Mesenchymal stem cell (in vitro differentiated cells and primary cell): ENCODE results near the gene PARD3B.

ENCODE experiments used
- DNase-seq: peaks from one replicate; pipeline ENCODE4 v3.0.0-alpha.2; 2013
- H2AFZ ChIP-seq: one replicate; pipeline ENCODE4 v1.6.1; 2013; ENCODE audit warnings: low read depth, mild to moderate bottlenecking, control low read depth, inconsistent platforms, low read length, moderate library complexity
- H2AK5ac ChIP-seq: 2 replicates; pipeline ENCODE4 v1.6.1; 2013; ENCODE audit warnings: low read length, moderate library complexity, mild to moderate bottlenecking, inconsistent platforms; ENCODE audit not compliant: severe bottlenecking
- H2BK120ac ChIP-seq: one replicate; pipeline ENCODE4 v1.6.1; 2013; ENCODE audit warnings: low read depth, mild to moderate bottlenecking, inconsistent platforms, low read length, moderate library complexity
- H2BK12ac ChIP-seq, 2 experiments: one replicate each; pipeline ENCODE4 v1.6.1; 2013; ENCODE audit warnings: inconsistent platforms in 2 of 2, low read length in 2 of 2, mild to moderate bottlenecking in 2 of 2, moderate library complexity in 2 of 2, control low read depth in 1 of 2
- H2BK15ac ChIP-seq: one replicate; pipeline ENCODE4 v1.6.1; 2013; ENCODE audit warnings: mild to moderate bottlenecking, low read depth, inconsistent platforms; ENCODE audit not compliant: poor library complexity, severe bottlenecking
- H2BK5ac ChIP-seq: 2 replicates; pipeline ENCODE4 v1.6.1; 2013; ENCODE audit warnings: low read depth, mild to moderate bottlenecking, low read length, control low read depth, inconsistent platforms; ENCODE audit not compliant: poor library complexity, severe bottlenecking
- H3K14ac ChIP-seq, 2 experiments: one replicate each; pipeline ENCODE4 v1.6.1; 2013; ENCODE audit warnings: inconsistent platforms in 2 of 2, low read length in 2 of 2, control low read depth in 1 of 2, mild to moderate bottlenecking in 1 of 2, moderate library complexity in 1 of 2
- H3K18ac ChIP-seq, 2 experiments: one replicate each; pipeline ENCODE4 v1.6.1; 2013; ENCODE audit warnings: inconsistent platforms in 2 of 2, low read length in 2 of 2, control low read depth in 1 of 2, low read depth in 1 of 2, mild to moderate bottlenecking in 1 of 2
- H3K23ac ChIP-seq, 2 experiments: one replicate each; pipeline ENCODE4 v1.6.1; 2013; ENCODE audit warnings: inconsistent platforms in 2 of 2, low read length in 2 of 2, mild to moderate bottlenecking in 2 of 2, moderate library complexity in 2 of 2, control low read depth in 1 of 2
- H3K27ac ChIP-seq: 2 replicates; pipeline ENCODE4 v1.5.1; 2013; ENCODE audit warnings: mild to moderate bottlenecking, moderate library complexity, low read length, control low read depth, inconsistent platforms; ENCODE audit not compliant: poor library complexity, severe bottlenecking
- H3K27me3 ChIP-seq, 2 experiments: 2 replicates each; pipeline versions ENCODE4 v1.6.1 to v1.7.0; 2013; ENCODE audit warnings: low read length in 2 of 2, mild to moderate bottlenecking in 2 of 2, moderate library complexity in 2 of 2, control low read depth in 1 of 2, inconsistent platforms in 1 of 2; ENCODE audit not compliant: control insufficient read depth in 1 of 2, insufficient read depth in 1 of 2
- H3K36me3 ChIP-seq, 2 experiments: 2 replicates each; pipeline versions ENCODE4 v1.6.1 to v1.7.0; 2013; ENCODE audit warnings: low read length in 2 of 2, control low read depth in 1 of 2, inconsistent platforms in 1 of 2, low read depth in 1 of 2, mild to moderate bottlenecking in 1 of 2; ENCODE audit not compliant: insufficient read depth in 2 of 2, control insufficient read depth in 1 of 2
- H3K4ac ChIP-seq, 2 experiments: one replicate each; pipeline ENCODE4 v1.6.1; 2013; ENCODE audit warnings: inconsistent platforms in 2 of 2, low read length in 2 of 2, mild to moderate bottlenecking in 2 of 2, moderate library complexity in 2 of 2, control low read depth in 1 of 2, low read depth in 1 of 2
- H3K4me1 ChIP-seq: 2 replicates; pipeline ENCODE4 v1.6.1; 2013; ENCODE audit warnings: low read depth, low read length, control low read depth; ENCODE audit not compliant: control insufficient read depth, insufficient read depth
- H3K4me2 ChIP-seq: 2 replicates; pipeline ENCODE4 v1.6.1; 2013; ENCODE audit warnings: low read length, mild to moderate bottlenecking, inconsistent platforms; ENCODE audit not compliant: poor library complexity, severe bottlenecking
- H3K4me3 ChIP-seq, 2 experiments: 2 replicates each; pipeline versions ENCODE4 v1.5.1 to v1.7.0; 2013; ENCODE audit warnings: low read length in 2 of 2, mild to moderate bottlenecking in 2 of 2, control low read depth in 1 of 2, low read depth in 1 of 2; ENCODE audit not compliant: insufficient read depth in 1 of 2
- H3K79me1 ChIP-seq: replicated peaks from 2 replicates; pipeline ENCODE4 v1.6.1; 2013; ENCODE audit warnings: mild to moderate bottlenecking, control low read depth, low read length, inconsistent platforms; ENCODE audit not compliant: poor library complexity, severe bottlenecking
- H3K9ac ChIP-seq: 2 replicates; pipeline ENCODE4 v1.7.0; 2013; ENCODE audit warnings: mild to moderate bottlenecking, low read length, moderate library complexity
- H3K9me3 ChIP-seq: 2 replicates; pipeline ENCODE4 v1.7.0; 2013; ENCODE audit warnings: mild to moderate bottlenecking, low read length; ENCODE audit not compliant: control insufficient read depth
- H4K8ac ChIP-seq: one replicate; pipeline ENCODE4 v1.6.1; 2013; ENCODE audit warnings: inconsistent platforms, mild to moderate bottlenecking, low read length, moderate library complexity
- H4K91ac ChIP-seq: one replicate; pipeline ENCODE4 v1.6.1; 2013; ENCODE audit warnings: mild to moderate bottlenecking, low read length, inconsistent platforms
- WGBS: methylation state at CpG from one replicate; pipeline ENCODE4 v1.1.7; 2013; ENCODE audit warnings: mixed read lengths; 5-methylcytosine and 5-hydroxymethylcytosine counted together

PARD3B gene

DNA sequence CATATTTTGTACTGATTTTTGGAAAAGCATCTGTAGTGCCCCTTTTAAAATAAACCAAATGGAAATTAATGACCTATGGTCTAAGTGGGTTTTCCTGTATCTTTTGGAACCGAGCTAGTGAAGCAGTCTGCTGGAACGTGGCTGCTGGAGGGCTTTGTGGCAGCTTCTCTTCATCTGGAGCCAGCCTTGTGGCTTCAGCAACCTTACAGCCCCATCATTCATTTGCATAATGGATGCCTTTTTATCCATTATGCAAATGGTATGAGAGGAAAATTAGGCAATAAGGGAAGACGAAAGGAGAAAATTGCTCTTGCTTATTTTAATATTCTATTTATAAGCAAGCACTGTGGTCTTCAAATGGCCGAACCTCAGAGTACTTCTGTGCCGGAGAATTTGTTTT is 421.0 kb downstream of the PARD3B start:
- 81% methylated on average over 4 of the region's 5 CpGs for WGBS
- Histone ChIP-seq H3K4me3 (no peak overlapping the region), H3K4me1 (no peaks in the 10 kb centered on the region), H3K4ac (no peak overlapping the region), H3K79me1 (no peaks in the 10 kb centered on the region), H2AFZ (no peak overlapping the region), H3K27ac (no peak overlapping the region), H3K27me3 (no peaks in the 10 kb centered on the region), H4K91ac (no peak overlapping the region), H3K9ac (no peak overlapping the region), H3K36me3 (no peaks in the 10 kb centered on the region), H3K23ac (no peak overlapping the region), H4K8ac (no peak overlapping the region), H2BK12ac (no peak overlapping the region), H3K4me2 (no peak overlapping the region), H2BK5ac (no peak overlapping the region), H2BK120ac (no peak overlapping the region), H3K18ac (no peak overlapping the region), H3K14ac (no peak overlapping the region), H2AK5ac (no peak overlapping the region), H2BK15ac (no peak overlapping the region), H3K9me3 (no peaks in the 10 kb centered on the region)
- no peak for DNase-seq

DNA sequence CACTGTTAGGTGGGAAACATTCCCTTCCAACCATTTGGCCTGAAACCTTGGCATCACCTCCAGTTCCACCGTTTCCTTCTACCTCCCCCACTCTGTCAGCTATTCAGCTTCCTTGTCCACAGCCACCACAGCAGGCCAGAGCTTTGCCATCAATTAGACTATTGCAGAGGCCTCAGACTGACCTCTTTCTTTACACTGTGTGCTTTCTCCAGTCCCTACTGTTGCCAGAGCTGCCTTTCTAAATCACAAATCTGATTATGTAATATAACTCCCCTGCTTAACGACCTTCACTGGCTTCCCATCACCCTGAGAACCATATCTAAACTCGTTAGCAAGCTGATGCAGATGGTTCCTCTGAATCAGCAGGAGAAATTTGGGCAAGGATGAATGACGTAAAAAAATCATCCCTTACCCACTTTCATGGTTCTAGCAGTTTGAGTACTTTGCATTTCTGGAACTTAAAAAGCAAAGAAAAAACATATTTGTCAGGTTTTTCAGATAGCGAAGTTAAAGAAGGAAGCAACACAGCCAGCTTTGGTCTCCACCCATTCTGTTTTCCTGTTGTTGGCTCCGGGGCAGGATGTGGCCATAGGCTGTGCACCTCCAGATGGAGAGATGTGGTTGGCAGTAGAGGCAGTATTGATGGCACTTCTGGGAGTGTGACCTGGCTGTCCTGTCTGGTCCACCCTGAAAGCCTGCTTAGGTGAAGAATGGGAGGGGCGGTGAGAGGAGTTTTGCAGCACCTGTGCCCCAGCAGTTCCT is 422.1 kb downstream of the PARD3B start:
- no peak overlapping the region for H2BK120ac ChIP-seq
- H2AK5ac ChIP-seq = no peak overlapping the region

DNA sequence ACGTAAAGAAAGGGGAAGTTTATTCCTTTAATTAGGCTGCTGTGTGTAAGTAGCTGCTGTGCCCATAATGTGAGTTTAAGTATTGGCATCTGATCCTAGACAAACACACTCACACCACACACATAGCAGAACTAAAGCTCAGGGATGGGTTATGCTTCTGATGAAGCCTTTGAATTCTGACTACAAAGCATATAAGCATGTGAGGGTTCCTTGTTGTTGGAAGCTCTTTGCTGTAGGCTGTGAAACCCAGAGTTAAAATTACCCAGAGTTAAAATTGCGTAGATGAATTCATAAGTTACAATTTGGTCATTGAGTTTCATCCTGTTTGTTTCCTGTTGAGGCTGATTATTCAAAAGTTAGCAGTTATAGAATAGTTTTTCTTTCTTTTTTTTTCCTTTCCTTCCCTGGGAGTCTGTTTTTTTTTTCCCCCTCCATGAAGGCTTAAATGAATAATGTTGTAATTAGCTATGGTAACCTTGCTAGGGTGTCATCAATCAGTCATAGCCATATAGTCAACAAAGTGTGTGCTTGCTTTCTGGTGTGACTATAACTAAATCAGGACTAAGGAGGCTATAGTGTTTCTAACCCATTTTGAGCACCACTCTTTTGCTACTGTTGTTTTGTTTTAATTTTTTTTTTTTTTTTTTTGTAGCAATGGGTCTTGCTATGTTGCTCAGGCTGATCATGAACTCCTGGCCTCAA is 426.1 kb downstream of the PARD3B start:
- Histone ChIP-seq H4K91ac (no peak overlapping the region), H3K79me1 (no peaks in the 10 kb centered on the region), H3K9me3 (no peaks in the 10 kb centered on the region), H3K4me2 (no peak overlapping the region), H3K36me3 (no peaks in the 10 kb centered on the region), H2BK120ac (no peak overlapping the region), H3K18ac (no peak overlapping the region), H4K8ac (no peak overlapping the region), H2BK15ac (no peak overlapping the region), H2BK5ac (no peak overlapping the region), H2AK5ac (no peak overlapping the region), H2BK12ac (no peak overlapping the region), H3K4me3 (no peak overlapping the region), H2AFZ (no peak overlapping the region), H3K27me3 (no peaks in the 10 kb centered on the region), H3K27ac (no peak overlapping the region), H3K23ac (no peak overlapping the region), H3K4ac (no peak overlapping the region), H3K4me1 (peaks cover 2% of the 10 kb centered on the region), H3K14ac (no peak overlapping the region), H3K9ac (no peak overlapping the region)
- WGBS = 92% methylated on average over 1 of the region's 2 CpGs
- DNase-seq = no peak

More for the DNA sequence above, 422.1 kb downstream of the PARD3B start:
- Histone ChIP-seq H3K18ac (no peak overlapping the region), H3K4me3 (no peak overlapping the region), H3K23ac (no peak overlapping the region), H4K91ac (no peak overlapping the region), H3K4ac (no peak overlapping the region), H3K79me1 (no peaks in the 10 kb centered on the region), H3K9ac (no peak overlapping the region), H2AFZ (no peak overlapping the region), H3K4me1 (no peaks in the 10 kb centered on the region), H3K27ac (no peak overlapping the region), H3K14ac (no peak overlapping the region), H2BK15ac (no peak overlapping the region), H4K8ac (no peak overlapping the region), H2BK12ac (no peak overlapping the region), H3K36me3 (no peaks in the 10 kb centered on the region), H3K9me3 (no peaks in the 10 kb centered on the region), H3K27me3 (no peaks in the 10 kb centered on the region), H3K4me2 (no peak overlapping the region), H2BK5ac (no peak overlapping the region)
- 77% methylated on average over 6 of the region's 7 CpGs for WGBS
- DNase-seq = no peak

DNA sequence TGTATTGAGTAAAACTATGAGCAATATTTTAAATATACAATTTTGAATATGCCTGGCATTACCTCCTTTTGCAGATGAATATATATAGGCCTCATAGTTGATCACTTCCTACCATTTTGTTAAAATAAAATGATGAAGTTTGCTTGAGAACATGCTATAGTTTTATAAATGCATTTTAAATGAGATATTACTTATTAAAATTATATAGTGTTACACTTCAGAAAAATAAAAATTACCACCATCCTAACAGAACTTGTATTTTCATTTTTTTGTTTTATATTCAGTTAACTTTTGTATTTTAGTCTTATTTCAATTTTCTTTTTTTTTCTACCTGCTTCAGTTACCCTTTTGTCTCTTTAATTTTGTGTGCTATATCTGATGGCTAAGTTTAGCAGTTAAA is 426.9 kb downstream of the PARD3B start:
- no peak for DNase-seq
- H2BK12ac ChIP-seq = no peak overlapping the region
- H3K27ac ChIP-seq = no peak overlapping the region
- no peaks in the 10 kb centered on the region for H3K9me3 ChIP-seq
- H2BK15ac ChIP-seq = no peak overlapping the region
- H3K27me3 ChIP-seq = no peaks in the 10 kb centered on the region
- no peak overlapping the region for H3K18ac ChIP-seq
- no peak overlapping the region for H2AFZ ChIP-seq
- H2AK5ac ChIP-seq = no peak overlapping the region
- H3K4me2 ChIP-seq = no peak overlapping the region
- H2BK5ac ChIP-seq = no peak overlapping the region
- H3K14ac ChIP-seq = no peak overlapping the region
- H3K4me1 ChIP-seq = peaks cover 2% of the 10 kb centered on the region
- H3K23ac ChIP-seq = no peak overlapping the region
- no peaks in the 10 kb centered on the region for H3K79me1 ChIP-seq
- H3K4me3 ChIP-seq = no peak overlapping the region
- H2BK120ac ChIP-seq = no peak overlapping the region
- H3K36me3 ChIP-seq = no peaks in the 10 kb centered on the region
- no peak overlapping the region for H4K8ac ChIP-seq
- H3K9ac ChIP-seq = no peak overlapping the region
- no peak overlapping the region for H4K91ac ChIP-seq
- no peak overlapping the region for H3K4ac ChIP-seq
